A673 (cell line): ENCODE data around the gene HIGD1B. TPM values are rescaled to one million over a fixed set of nuclear protein-coding genes. Genes with fewer than 3 reads are reported as not detected.

Experiments used
- BruUV-seq: library from RNA; stranded (reverse); fragments of 400-500 nt; replicated peaks from 2 replicates; lab custom pipeline; 2021; lab: Mats Ljungman, UMichigan
- CTCF ChIA-PET: fragments of 300-600 bp; sonication (Branson Sonifier 250); formaldehyde crosslinking; loops from one replicate; lab custom pipeline; 2022; ENCODE audit warnings: antibody characterized with exemption; lab: Charles Lee
- POLR2A ChIA-PET: fragments of 300-600 bp; sonication (Branson Sonifier 250); formaldehyde crosslinking; loops from one replicate; lab custom pipeline; 2022; ENCODE audit warnings: antibody characterized with exemption; ENCODE audit not compliant: low non-redundant PET; lab: Charles Lee
- DNase-seq: peaks from one replicate; pipeline ENCODE4 v3.0.0-alpha.2; 2015; ENCODE audit warnings: low spot score
- H3K27ac ChIP-seq: fragments of 200-600 bp; sonication (generic); 2 replicates; pipeline ENCODE4 v1.5.1; 2016; ENCODE audit warnings: mixed run types, low read depth, mild to moderate bottlenecking, mixed read lengths, antibody characterized with exemption, low read length; ENCODE audit not compliant: poor library complexity, severe bottlenecking
- H3K27me3 ChIP-seq: fragments of 200-600 bp; sonication (generic); replicated peaks from 2 replicates; pipeline ENCODE4 v1.6.1; 2017; ENCODE audit warnings: mixed run types, low read depth, mild to moderate bottlenecking, mixed read lengths, antibody characterized with exemption, low read length; ENCODE audit not compliant: insufficient read depth, poor library complexity
- H3K36me3 ChIP-seq: fragments of 200-600 bp; sonication (generic); 2 replicates; pipeline ENCODE4 v1.6.1; 2016; ENCODE audit warnings: mixed run types, mild to moderate bottlenecking, mixed read lengths, antibody characterized with exemption, low read length; ENCODE audit not compliant: insufficient read depth, poor library complexity, severe bottlenecking
- H3K4me1 ChIP-seq: fragments of 200-600 bp; sonication (generic); 2 replicates; pipeline ENCODE4 v1.6.1; 2017; ENCODE audit warnings: mixed run types, mild to moderate bottlenecking, mixed read lengths, antibody characterized with exemption, low read length; ENCODE audit not compliant: insufficient read depth, poor library complexity, severe bottlenecking
- H3K4me3 ChIP-seq: fragments of 200-600 bp; sonication (generic); 2 replicates; pipeline ENCODE4 v1.5.1; 2016; ENCODE audit warnings: low read depth, mixed run types, mild to moderate bottlenecking, mixed read lengths, low read length; ENCODE audit not compliant: poor library complexity, severe bottlenecking
- H3K9me3 ChIP-seq: fragments of 200-600 bp; sonication (generic); 2 replicates; pipeline ENCODE4 v1.6.1; 2016; ENCODE audit warnings: mixed run types, low read depth, mild to moderate bottlenecking, mixed read lengths, antibody characterized with exemption, low read length; ENCODE audit not compliant: poor library complexity, severe bottlenecking
- EZH2 ChIP-seq: fragments of 200-600 bp; sonication (generic); IDR thresholded peaks from 2 replicates; pipeline ENCODE4 v1.6.1; 2017; ENCODE audit warnings: borderline replicate concordance, low read depth, mild to moderate bottlenecking, mixed read lengths, antibody characterized with exemption, low read length; ENCODE audit not compliant: poor library complexity, severe bottlenecking
- intact Hi-C: fragments of 100-400 bp; cut with micrococcal nuclease; formaldehyde crosslinking; loops from one replicate; pipeline ENCODE4 v1.10.0; 2022; ENCODE audit not compliant: unreplicated experiment
- total RNA-seq: library from RNA; stranded (reverse); gene quantifications from 2 replicates; pipeline ENCODE4 v1.2.3, GENCODE V29; 2021
- TF ChIP-seq, protein P1 (sequence below): fragments of 300-800, 200-600 bp; sonication (generic); conservative IDR thresholded peaks from 2 replicates; pipeline ENCODE4 v1.5.1; 2017; ENCODE audit warnings: low read depth, mild to moderate bottlenecking, antibody characterized with exemption, low read length, moderate library complexity, mixed read lengths

Gene HIGD1B
- total RNA-seq, 1 experiment from 2014 or later: not detected

DNA sequence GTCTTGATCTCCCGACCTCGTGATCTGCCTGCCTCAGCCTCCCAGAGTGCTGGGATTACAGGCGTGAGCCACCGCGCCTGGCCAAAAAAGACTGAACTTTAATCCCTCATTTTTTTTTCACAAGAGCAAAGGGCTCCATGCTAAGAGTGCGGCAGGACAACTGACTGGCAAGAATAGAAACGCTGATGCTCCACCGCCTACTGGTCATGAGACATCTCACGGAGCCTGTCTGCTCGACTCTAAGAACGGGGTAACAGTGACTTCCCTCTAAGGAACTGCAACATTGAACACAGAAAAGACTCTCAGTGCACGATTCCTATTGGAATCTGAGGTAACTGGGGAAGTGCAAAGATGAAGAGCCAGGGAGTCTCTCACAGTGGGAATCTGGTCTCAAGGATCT is 23.9 kb downstream of the HIGD1B start:
- CTCF ChIA-PET: no interaction called here
- Histone ChIP-seq H3K9me3 (no peaks in the 10 kb centered on the region), H3K27me3 (no peaks in the 10 kb centered on the region), H3K27ac (no peak overlapping the region), H3K4me1 (no peaks in the 10 kb centered on the region), H3K36me3 (peaks cover 28% of the 10 kb centered on the region), H3K4me3 (no peak overlapping the region)
- DNase-seq: no peak
- POLR2A ChIA-PET: no interaction called here
- TF ChIP-seq, protein P1, sequence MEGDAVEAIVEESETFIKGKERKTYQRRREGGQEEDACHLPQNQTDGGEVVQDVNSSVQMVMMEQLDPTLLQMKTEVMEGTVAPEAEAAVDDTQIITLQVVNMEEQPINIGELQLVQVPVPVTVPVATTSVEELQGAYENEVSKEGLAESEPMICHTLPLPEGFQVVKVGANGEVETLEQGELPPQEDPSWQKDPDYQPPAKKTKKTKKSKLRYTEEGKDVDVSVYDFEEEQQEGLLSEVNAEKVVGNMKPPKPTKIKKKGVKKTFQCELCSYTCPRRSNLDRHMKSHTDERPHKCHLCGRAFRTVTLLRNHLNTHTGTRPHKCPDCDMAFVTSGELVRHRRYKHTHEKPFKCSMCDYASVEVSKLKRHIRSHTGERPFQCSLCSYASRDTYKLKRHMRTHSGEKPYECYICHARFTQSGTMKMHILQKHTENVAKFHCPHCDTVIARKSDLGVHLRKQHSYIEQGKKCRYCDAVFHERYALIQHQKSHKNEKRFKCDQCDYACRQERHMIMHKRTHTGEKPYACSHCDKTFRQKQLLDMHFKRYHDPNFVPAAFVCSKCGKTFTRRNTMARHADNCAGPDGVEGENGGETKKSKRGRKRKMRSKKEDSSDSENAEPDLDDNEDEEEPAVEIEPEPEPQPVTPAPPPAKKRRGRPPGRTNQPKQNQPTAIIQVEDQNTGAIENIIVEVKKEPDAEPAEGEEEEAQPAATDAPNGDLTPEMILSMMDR: no peak
- TF ChIP-seq EZH2: no peak
- no TSS peak for BruUV-seq
- intact Hi-C loops: no loop called here

DNA sequence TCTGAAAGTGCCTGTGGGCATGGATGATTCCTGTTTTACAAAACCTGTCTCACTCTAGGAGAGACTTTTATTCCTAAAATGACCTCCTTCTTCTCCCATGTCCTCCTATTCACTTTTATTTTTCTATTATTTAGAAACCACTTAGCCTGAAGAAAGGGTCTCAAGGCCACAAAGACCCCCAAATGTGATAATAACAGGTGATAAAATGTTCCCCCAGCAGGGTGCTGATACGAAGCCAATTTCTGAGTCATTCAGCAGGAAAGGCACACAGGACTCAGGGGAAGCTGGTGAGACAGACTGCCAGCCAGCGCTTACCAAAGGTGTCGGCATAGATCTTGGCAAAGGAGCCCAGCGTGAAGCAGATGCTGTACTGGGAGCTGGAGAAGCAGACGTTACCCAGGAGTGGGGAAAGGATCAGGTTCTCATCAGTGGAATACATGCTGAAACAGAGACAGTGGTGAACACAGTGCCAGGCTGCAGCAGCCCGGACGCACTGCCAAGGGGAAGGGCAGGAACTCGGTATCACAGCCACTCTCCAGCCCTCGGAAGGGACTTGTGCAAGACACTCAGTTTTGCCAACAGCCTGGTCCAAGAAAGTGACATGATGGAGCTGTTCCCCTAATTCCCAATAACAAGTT is 24.6 kb downstream of the HIGD1B start:
- no peak overlapping the region for H3K27ac ChIP-seq
- no peaks in the 10 kb centered on the region for H3K9me3 ChIP-seq
- TF ChIP-seq EZH2: no peak
- TF ChIP-seq, protein P1: no peak
- CTCF ChIA-PET: no interaction called here
- peaks cover 28% of the 10 kb centered on the region for H3K36me3 ChIP-seq
- no peaks in the 10 kb centered on the region for H3K4me1 ChIP-seq
- BruUV-seq: no TSS peak
- H3K4me3 ChIP-seq: no peak overlapping the region
- POLR2A ChIA-PET: no interaction called here
- no peaks in the 10 kb centered on the region for H3K27me3 ChIP-seq
- DNase-seq: peak; percentile 11
- intact Hi-C loops: no loop called here

DNA sequence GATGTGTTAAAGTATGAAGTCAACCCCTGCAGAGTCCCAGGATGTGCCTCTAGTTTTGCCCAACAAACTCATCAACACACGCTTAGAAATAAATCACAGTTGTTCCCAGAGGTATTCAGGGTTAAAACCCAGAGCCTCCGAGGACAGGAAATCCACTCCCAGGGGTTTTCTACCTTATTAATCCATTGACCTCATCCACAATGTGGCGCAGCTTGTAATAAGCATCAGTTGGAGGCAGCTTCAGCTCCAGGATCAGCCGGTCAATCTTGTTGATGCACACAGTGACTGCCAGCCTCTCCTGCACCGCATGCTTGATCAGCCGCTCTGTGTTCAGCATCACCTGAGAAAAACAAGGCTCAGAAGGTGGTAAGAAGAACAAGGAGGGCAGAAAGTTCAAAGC is 28.1 kb downstream of the HIGD1B start:
- peaks cover 23% of the 10 kb centered on the region for H3K36me3 ChIP-seq
- intact Hi-C loops: no loop called here
- ChIA-PET POLR2A (no interaction called here), CTCF (no interaction called here)
- no peak for DNase-seq
- TF ChIP-seq EZH2: no peak
- TF ChIP-seq, protein P1: no peak
- no TSS peak for BruUV-seq
- H3K27me3 ChIP-seq: no peaks in the 10 kb centered on the region
- H3K9me3 ChIP-seq: no peaks in the 10 kb centered on the region
- no peak overlapping the region for H3K4me3 ChIP-seq
- no peaks in the 10 kb centered on the region for H3K4me1 ChIP-seq
- H3K27ac ChIP-seq: no peak overlapping the region
